ENCODE data around the gene TM4SF4. TPM values are rescaled to one million over a fixed set of nuclear protein-coding genes. Genes with fewer than 3 reads are reported as not detected.

Gene TM4SF4
- total RNA-seq, 4 donors from 2014 or later = 3.4 TPM; not detected in 3

DNA sequence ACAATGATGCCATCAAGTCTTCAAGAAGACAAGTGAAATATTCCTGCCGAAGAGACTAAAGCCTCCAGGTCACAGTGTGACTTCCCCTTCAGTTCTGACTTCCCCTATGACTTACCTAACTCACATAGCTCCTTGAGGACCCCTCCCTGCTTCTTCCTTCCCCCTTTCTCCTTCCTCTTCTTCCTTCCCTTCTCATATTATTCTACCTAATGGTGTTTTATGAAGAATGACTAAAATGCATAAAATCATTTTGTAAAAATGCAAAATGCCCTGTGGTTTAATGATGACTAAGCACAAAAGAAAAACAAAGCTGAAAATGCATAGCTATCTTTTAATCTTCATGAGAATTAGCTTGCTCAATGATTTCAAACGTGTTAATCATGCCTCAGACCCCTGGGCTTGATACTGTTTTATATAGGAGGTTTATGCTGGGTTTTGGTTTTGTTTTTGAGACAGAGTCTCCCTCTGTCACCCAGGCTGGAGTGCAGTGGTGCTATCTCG, 26.1 kb upstream of the TM4SF4 start:
- Histone ChIP-seq H3K9me3 (no peaks in the 10 kb centered on the region), H3K4me3 (replicated peaks in 1 of 3) (no peak overlapping the region), H3K4me1 (peaks cover 0 to 9% of the 10 kb centered on the region in 2 donors), H3K27ac (no peak overlapping the region), H3K36me3 (no peaks in the 10 kb centered on the region), H3K27me3 (no peaks in the 10 kb centered on the region)
- intact Hi-C loops (cut with DNase I) = no loop called here
- TF ChIP-seq POLR2A (IDR thresholded peaks at IDR 0.05) = no peak
- TF ChIP-seq, protein P1, sequence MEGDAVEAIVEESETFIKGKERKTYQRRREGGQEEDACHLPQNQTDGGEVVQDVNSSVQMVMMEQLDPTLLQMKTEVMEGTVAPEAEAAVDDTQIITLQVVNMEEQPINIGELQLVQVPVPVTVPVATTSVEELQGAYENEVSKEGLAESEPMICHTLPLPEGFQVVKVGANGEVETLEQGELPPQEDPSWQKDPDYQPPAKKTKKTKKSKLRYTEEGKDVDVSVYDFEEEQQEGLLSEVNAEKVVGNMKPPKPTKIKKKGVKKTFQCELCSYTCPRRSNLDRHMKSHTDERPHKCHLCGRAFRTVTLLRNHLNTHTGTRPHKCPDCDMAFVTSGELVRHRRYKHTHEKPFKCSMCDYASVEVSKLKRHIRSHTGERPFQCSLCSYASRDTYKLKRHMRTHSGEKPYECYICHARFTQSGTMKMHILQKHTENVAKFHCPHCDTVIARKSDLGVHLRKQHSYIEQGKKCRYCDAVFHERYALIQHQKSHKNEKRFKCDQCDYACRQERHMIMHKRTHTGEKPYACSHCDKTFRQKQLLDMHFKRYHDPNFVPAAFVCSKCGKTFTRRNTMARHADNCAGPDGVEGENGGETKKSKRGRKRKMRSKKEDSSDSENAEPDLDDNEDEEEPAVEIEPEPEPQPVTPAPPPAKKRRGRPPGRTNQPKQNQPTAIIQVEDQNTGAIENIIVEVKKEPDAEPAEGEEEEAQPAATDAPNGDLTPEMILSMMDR (IDR thresholded peaks at IDR 0.05) = no peak
- DNase-seq = no peak
- 49% methylated on average over 3 of the region's 3 CpGs for WGBS, 2 donors

DNA sequence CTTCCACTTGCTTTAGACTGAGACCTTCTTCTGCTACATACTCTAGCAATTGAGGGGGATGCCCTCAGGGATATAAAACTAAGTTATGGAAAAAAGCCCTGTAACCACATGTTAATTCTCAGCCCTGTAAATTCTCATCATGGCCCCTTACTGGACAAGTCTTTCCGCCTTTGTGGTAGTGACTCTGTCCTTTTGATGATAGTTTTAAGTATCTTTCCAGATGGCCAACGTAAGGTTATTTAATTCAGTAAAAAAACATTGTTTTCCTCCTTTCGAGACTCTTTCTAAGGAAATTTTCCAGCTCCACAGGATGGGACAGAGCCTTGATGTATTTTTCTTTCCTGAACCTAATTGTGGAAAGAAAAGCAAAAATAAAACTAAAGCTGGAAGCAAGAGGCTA, 25.3 kb upstream of the TM4SF4 start:
- H3K4me3 ChIP-seq (replicated peaks in 1 of 3) = no peak overlapping the region
- peaks cover 0 to 9% of the 10 kb centered on the region in 2 donors for H3K4me1 ChIP-seq
- TF ChIP-seq, protein P1 (IDR thresholded peaks at IDR 0.05) = no peak
- no peak for TF ChIP-seq POLR2A (IDR thresholded peaks at IDR 0.05)
- DNase-seq = no peak
- intact Hi-C loops (cut with DNase I) = no loop called here
- no peaks in the 10 kb centered on the region for H3K9me3 ChIP-seq
- no peaks in the 10 kb centered on the region for H3K27me3 ChIP-seq
- 55 to 57% methylated on average over 3 of the region's 3 CpGs for WGBS, 2 donors
- H3K27ac ChIP-seq = no peak overlapping the region
- H3K36me3 ChIP-seq = no peaks in the 10 kb centered on the region

DNA sequence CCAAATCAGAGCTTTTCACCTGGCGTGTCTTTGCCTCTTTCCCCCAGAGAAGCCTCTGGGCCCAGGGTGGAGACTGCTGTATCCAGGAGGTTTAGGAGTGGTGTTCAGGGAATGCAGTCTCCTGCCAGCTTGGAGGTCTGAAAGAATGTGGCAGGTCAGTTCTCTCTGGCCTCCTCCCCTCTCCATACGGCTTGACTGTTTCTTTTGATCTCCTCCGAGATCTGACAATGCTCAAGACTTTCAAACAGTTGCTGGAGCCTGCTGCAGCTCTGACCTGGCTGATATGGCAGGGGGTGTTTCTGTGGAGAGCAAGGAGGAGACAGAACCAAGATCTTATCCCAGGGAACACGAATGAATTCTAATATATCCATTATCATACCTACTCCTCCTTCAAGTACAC, 24.7 kb upstream of the TM4SF4 start:
- WGBS, 2 donors = 51 to 62% methylated on average over 4 of the region's 4 CpGs

DNA sequence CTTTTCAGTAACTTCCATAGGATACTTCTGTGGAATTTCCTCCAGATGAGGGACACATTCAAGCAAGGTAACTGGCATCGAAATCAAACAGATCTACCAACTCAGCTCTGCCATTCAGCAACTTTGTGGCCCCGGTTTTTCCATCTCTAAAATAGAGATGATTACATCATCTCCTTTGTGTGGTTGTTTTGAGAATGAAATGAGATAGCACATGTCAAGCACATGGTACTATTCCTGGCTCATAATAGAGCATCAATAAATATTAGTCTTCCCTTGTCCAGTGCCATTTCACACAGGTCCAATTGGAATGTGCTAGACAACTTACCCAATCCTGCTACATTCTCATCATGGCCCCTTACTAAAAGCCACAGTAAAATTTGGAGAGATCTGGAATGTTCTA, 24.2 kb upstream of the TM4SF4 start:
- no peak for TF ChIP-seq POLR2A (IDR thresholded peaks at IDR 0.05)
- TF ChIP-seq, protein P1 (IDR thresholded peaks at IDR 0.05) = no peak
- H3K4me1 ChIP-seq = peaks cover 0 to 9% of the 10 kb centered on the region in 2 donors
- WGBS, 2 donors = 79% methylated on average over 2 of the region's 2 CpGs
- DNase-seq = no peak
- intact Hi-C loops (cut with DNase I) = no loop called here
- no peaks in the 10 kb centered on the region for H3K27me3 ChIP-seq
- H3K36me3 ChIP-seq = no peaks in the 10 kb centered on the region
- H3K27ac ChIP-seq = no peak overlapping the region
- H3K4me3 ChIP-seq (replicated peaks in 1 of 3) = no peak overlapping the region
- H3K9me3 ChIP-seq = no peaks in the 10 kb centered on the region

More for the DNA sequence above, 24.7 kb upstream of the TM4SF4 start:
- H3K27ac ChIP-seq = no peak overlapping the region
- H3K4me3 ChIP-seq (replicated peaks in 1 of 3) = no peak overlapping the region
- no peaks in the 10 kb centered on the region for H3K27me3 ChIP-seq
- intact Hi-C loops (cut with DNase I) = no loop called here
- TF ChIP-seq POLR2A (IDR thresholded peaks at IDR 0.05) = no peak
- TF ChIP-seq, protein P1 (IDR thresholded peaks at IDR 0.05) = no peak
- peaks cover 0 to 9% of the 10 kb centered on the region in 2 donors for H3K4me1 ChIP-seq
- no peak for DNase-seq
- H3K36me3 ChIP-seq = no peaks in the 10 kb centered on the region
- no peaks in the 10 kb centered on the region for H3K9me3 ChIP-seq

DNA sequence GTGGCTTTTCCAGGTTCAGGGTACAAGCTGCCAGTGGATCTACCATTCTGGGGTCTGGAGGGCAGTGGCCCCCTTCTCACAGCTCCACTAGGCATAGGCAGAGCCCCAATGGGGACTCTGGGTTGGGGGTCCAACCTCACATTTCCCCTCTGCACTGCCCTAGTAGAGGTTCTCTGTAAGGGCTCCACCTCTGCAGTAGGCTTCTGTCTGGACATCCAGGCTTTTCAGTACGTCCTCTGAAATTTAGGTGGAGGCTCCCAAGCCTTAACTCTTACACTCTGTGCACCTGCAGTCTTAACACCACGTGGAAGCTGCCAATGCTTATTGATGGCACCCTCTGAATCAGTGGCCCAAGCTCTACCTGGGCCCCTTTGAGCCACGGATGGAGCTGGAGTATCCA, 22.5 kb upstream of the TM4SF4 start:
- DNase-seq = no peak
- WGBS, 2 donors = 80 to 92% methylated on average over 3 of the region's 3 CpGs
- intact Hi-C loops (cut with DNase I) = no loop called here

More for the DNA sequence above, 22.5 kb upstream of the TM4SF4 start:
- no peak overlapping the region for H3K4me3 ChIP-seq (replicated peaks in 1 of 3)
- H3K36me3 ChIP-seq = no peaks in the 10 kb centered on the region
- peaks cover 0 to 9% of the 10 kb centered on the region in 2 donors for H3K4me1 ChIP-seq
- no peak overlapping the region for H3K27ac ChIP-seq
- no peaks in the 10 kb centered on the region for H3K27me3 ChIP-seq
- TF ChIP-seq POLR2A (IDR thresholded peaks at IDR 0.05) = no peak
- TF ChIP-seq, protein P1 (IDR thresholded peaks at IDR 0.05) = no peak
- no peaks in the 10 kb centered on the region for H3K9me3 ChIP-seq
